ENCODE measurements around the gene SPOCK1. TPM values are rescaled to one million over a fixed set of nuclear protein-coding genes. Genes with fewer than 3 reads are reported as not detected.

Gene SPOCK1
- total and polyA plus RNA-seq, 2 experiments from 2014 or later: 268 to 471 TPM

DNA sequence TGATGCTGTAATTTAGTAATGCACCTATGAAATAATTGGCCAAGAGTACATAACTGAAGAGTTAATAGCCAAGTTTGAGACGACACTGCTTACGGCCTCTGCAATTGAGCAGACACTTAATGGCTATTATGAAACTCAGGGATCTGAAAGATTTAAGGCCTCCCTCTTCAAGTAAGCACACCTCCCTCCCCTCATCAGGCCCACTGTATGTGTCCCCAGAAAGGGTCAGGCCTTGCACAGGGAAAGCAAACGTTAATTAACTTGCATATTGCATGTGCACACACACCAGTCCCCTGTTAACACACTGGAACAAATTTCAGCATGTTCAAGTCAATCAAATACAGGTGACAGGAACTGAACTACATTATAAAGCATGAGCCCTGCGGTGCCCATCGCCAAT is 163.6 kb downstream of the SPOCK1 start:
- in situ Hi-C loops (cut with MboI): loop anchor here (10.0 to 25.0 kb wide), 2 partner anchors 169 to 402 kb away; partner anchors contain the start of gene KLHL3
- no peak overlapping the region for H3K27ac ChIP-seq

DNA sequence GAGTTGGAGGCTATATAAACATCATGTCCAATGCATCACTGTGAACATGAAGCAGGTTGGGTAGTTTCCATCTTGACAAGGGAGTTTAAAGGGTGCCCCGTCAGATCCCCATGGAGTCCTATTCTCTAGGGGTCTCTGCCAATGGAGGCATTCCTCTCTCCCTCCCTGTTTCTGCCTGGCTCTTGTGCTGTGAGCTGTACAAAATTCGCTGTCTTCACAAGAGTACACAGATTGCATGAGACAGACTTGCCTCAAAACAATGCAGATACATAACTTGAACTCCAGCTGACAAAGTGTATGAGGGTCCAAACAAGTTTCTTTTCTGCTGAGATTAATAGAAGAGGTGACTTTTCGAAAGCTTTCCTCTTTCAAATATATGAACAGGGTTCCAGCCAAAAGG is 165.2 kb downstream of the SPOCK1 start:
- 91 to 93% methylated on average over 3 of the region's 3 CpGs for WGBS, 2 experiments (ENCODE audit: low coverage in 1 of 2, low lambda C conversion rate in 2 of 2, missing lambda C conversion rate in 2 of 2)
- no peaks in the 10 kb centered on the region for H3K9me3 ChIP-seq (ENCODE audit: low read depth)
- no peak overlapping the region for H3K4me2 ChIP-seq (ENCODE audit: unreplicated experiment)
- H3F3A ChIP-seq (ENCODE audit: insufficient read depth): no peaks in the 10 kb centered on the region
- no peaks in the 10 kb centered on the region for H3K9me2 ChIP-seq (ENCODE audit: insufficient read depth)
- TF ChIP-seq EZH2 (IDR thresholded peaks at IDR 0.05; ENCODE audit: insufficient read depth, poor library complexity, severe bottlenecking) (no peak), EZH2phosphoT487 (IDR thresholded peaks at IDR 0.05; ENCODE audit: insufficient read depth, low read depth) (no peak)
- H3K79me2 ChIP-seq (ENCODE audit: insufficient read depth): peaks cover 80% of the 10 kb centered on the region
- no peaks in the 10 kb centered on the region for H3K27me3 ChIP-seq (replicated peaks; ENCODE audit: insufficient read depth)
- no peak overlapping the region for H3K27ac ChIP-seq
- no peak overlapping the region for H2AFZ ChIP-seq
- in situ Hi-C loops (cut with MboI): loop anchor here (10.0 to 25.0 kb wide), 2 partner anchors 171 to 403 kb away; partner anchors contain the start of gene KLHL3
- no peak overlapping the region for H3K4me3 ChIP-seq
- no peaks in the 10 kb centered on the region; the same call in 1 of the 2 replicates for H4K20me1 ChIP-seq (ENCODE audit: insufficient read depth)
- H3K36me3 ChIP-seq (ENCODE audit: low read depth): peaks cover 3% of the 10 kb centered on the region; the same call in 1 of the 2 replicates
- no peak for DNase-seq
- H3K9ac ChIP-seq: no peak overlapping the region
- no peaks in the 10 kb centered on the region for H3K4me1 ChIP-seq (ENCODE audit: insufficient read depth)

More for the DNA sequence above, 163.6 kb downstream of the SPOCK1 start:
- H3K79me2 ChIP-seq (ENCODE audit: insufficient read depth): peaks cover 82% of the 10 kb centered on the region
- TF ChIP-seq EZH2phosphoT487 (IDR thresholded peaks at IDR 0.05; ENCODE audit: insufficient read depth, low read depth) (no peak), EZH2 (IDR thresholded peaks at IDR 0.05; ENCODE audit: insufficient read depth, poor library complexity, severe bottlenecking) (no peak)
- H3K36me3 ChIP-seq (ENCODE audit: low read depth): peaks cover 10% of the 10 kb centered on the region; the same call in 1 of the 2 replicates
- 91 to 94% methylated on average over 5 of the region's 5 CpGs for WGBS, 2 experiments (ENCODE audit: low coverage in 1 of 2, low lambda C conversion rate in 2 of 2, missing lambda C conversion rate in 2 of 2)
- H3K4me2 ChIP-seq (ENCODE audit: unreplicated experiment): no peak overlapping the region
- H3K4me3 ChIP-seq: no peak overlapping the region
- no peak overlapping the region for H3K9ac ChIP-seq
- H3K4me1 ChIP-seq (ENCODE audit: insufficient read depth): no peaks in the 10 kb centered on the region; the same call in 1 of the 2 replicates
- no peaks in the 10 kb centered on the region for H3F3A ChIP-seq (ENCODE audit: insufficient read depth)
- no peaks in the 10 kb centered on the region for H3K27me3 ChIP-seq (replicated peaks; ENCODE audit: insufficient read depth)
- H3K9me3 ChIP-seq (ENCODE audit: low read depth): no peaks in the 10 kb centered on the region
- DNase-seq: no peak
- no peaks in the 10 kb centered on the region for H3K9me2 ChIP-seq (ENCODE audit: insufficient read depth)
- no peak overlapping the region for H2AFZ ChIP-seq
- no peaks in the 10 kb centered on the region; the same call in 1 of the 2 replicates for H4K20me1 ChIP-seq (ENCODE audit: insufficient read depth)

DNA sequence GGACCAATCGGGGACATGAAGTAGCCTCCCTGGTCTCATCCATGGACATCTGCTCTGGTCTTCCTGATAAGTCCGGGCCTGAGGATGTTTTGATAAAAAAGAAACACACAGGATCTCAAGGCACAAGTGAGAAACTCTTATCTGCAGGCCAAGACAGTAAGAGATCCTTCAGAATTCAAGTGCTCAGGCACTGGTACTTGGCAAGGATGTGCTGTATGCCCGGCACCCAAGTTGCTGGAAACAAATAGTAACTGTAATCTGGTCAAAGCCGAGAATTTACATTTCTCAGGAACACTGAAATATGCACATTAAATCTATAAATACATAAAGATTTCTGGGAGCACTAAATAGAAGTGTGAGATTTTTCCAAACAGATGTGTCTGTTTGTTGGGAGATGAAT is 165.7 kb downstream of the SPOCK1 start:
- 85 to 89% methylated on average over 4 of the region's 4 CpGs for WGBS, 2 experiments (ENCODE audit: low coverage in 1 of 2, low lambda C conversion rate in 2 of 2, missing lambda C conversion rate in 2 of 2)
- H3K9ac ChIP-seq: no peak overlapping the region

DNA sequence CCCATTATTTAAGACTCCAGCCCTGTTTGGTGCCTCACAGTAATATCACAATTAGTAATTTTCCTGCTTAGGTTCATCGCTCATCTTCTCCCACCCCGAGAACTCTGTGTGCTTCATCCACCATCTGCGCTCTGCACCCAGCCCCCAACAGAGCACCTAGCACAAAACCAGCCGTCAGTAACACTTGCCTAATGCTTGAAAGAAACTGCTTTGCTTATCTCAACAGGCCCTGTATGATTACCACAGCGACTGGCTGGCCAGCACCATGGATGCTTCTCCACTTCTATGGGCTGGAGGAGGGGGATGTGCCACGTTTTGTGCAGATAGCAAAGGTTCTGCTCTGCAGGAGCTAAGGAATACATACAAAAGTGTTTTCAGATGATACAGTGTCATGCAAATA is 166.8 kb downstream of the SPOCK1 start:
- no peaks in the 10 kb centered on the region for H3K36me3 ChIP-seq (ENCODE audit: low read depth)
- no peaks in the 10 kb centered on the region for H3K4me1 ChIP-seq (ENCODE audit: insufficient read depth)
- in situ Hi-C loops (cut with MboI): loop anchor here (10.0 to 25.0 kb wide), 2 partner anchors 173 to 405 kb away; partner anchors contain the start of gene KLHL3
- no peak overlapping the region for H2AFZ ChIP-seq
- no peak overlapping the region for H3K27ac ChIP-seq
- no peaks in the 10 kb centered on the region for H3K9me2 ChIP-seq (ENCODE audit: insufficient read depth)
- no peak overlapping the region for H3K9ac ChIP-seq
- no peaks in the 10 kb centered on the region for H3K9me3 ChIP-seq (ENCODE audit: low read depth)
- H3K27me3 ChIP-seq (replicated peaks; ENCODE audit: insufficient read depth): no peaks in the 10 kb centered on the region
- no peak for DNase-seq
- no peaks in the 10 kb centered on the region for H3F3A ChIP-seq (ENCODE audit: insufficient read depth)
- TF ChIP-seq EZH2 (IDR thresholded peaks at IDR 0.05; ENCODE audit: insufficient read depth, poor library complexity, severe bottlenecking): no peak
- no peak for TF ChIP-seq EZH2phosphoT487 (IDR thresholded peaks at IDR 0.05; ENCODE audit: insufficient read depth, low read depth)
- H3K4me3 ChIP-seq: no peak overlapping the region
- 89 to 90% methylated on average over 6 of the region's 6 CpGs for WGBS, 2 experiments (ENCODE audit: low coverage in 1 of 2, low lambda C conversion rate in 2 of 2, missing lambda C conversion rate in 2 of 2)
- H3K4me2 ChIP-seq (ENCODE audit: unreplicated experiment): no peak overlapping the region
- no peaks in the 10 kb centered on the region; the same call in 1 of the 2 replicates for H4K20me1 ChIP-seq (ENCODE audit: insufficient read depth)
- H3K79me2 ChIP-seq (ENCODE audit: insufficient read depth): peaks cover 87% of the 10 kb centered on the region

More for the DNA sequence above, 165.7 kb downstream of the SPOCK1 start:
- Histone ChIP-seq H3K36me3 (ENCODE audit: low read depth) (no peaks in the 10 kb centered on the region), H3K27me3 (replicated peaks; ENCODE audit: insufficient read depth) (no peaks in the 10 kb centered on the region), H3K4me2 (ENCODE audit: unreplicated experiment) (no peak overlapping the region), H3K27ac (no peak overlapping the region), H3K4me3 (no peak overlapping the region), H4K20me1 (ENCODE audit: insufficient read depth) (no peaks in the 10 kb centered on the region; the same call in 1 of the 2 replicates), H3K4me1 (ENCODE audit: insufficient read depth) (no peaks in the 10 kb centered on the region), H2AFZ (no peak overlapping the region), H3K79me2 (ENCODE audit: insufficient read depth) (peaks cover 83% of the 10 kb centered on the region), H3K9me2 (ENCODE audit: insufficient read depth) (no peaks in the 10 kb centered on the region), H3F3A (ENCODE audit: insufficient read depth) (no peaks in the 10 kb centered on the region), H3K9me3 (ENCODE audit: low read depth) (no peaks in the 10 kb centered on the region)
- in situ Hi-C loops (cut with MboI): loop anchor here (10.0 to 25.0 kb wide), 2 partner anchors 171 to 404 kb away; partner anchors contain the start of gene KLHL3
- no peak for DNase-seq
- TF ChIP-seq EZH2 (IDR thresholded peaks at IDR 0.05; ENCODE audit: insufficient read depth, poor library complexity, severe bottlenecking): no peak
- TF ChIP-seq EZH2phosphoT487 (IDR thresholded peaks at IDR 0.05; ENCODE audit: insufficient read depth, low read depth): no peak
